Endothelial cell of umbilical vein (primary cell): ENCODE measurements around the gene FNDC8. TPM values are rescaled to one million over a fixed set of nuclear protein-coding genes. Genes with fewer than 3 reads are reported as not detected.

ENCODE experiments used
- BruUV-seq: library from RNA; stranded (reverse); fragments of 400-500 nt; replicated peaks from 2 replicates; lab custom pipeline; 2021; lab: Mats Ljungman, UMichigan
- CTCF ChIA-PET: fragments of 300-600, 350-600 bp; sonication (Branson Sonifier 250); formaldehyde crosslinking; loops from one replicate; lab custom pipeline; 2021; ENCODE audit warnings: antibody characterized with exemption, inconsistent platforms; lab: Charles Lee
- POLR2A ChIA-PET: fragments of 300-600, 350-600 bp; sonication (Branson Sonifier 250); formaldehyde crosslinking; loops from one replicate; lab custom pipeline; 2021; ENCODE audit warnings: antibody characterized with exemption, inconsistent platforms; lab: Charles Lee
- DNase-seq: peaks from one replicate; pipeline ENCODE4 v3.0.0-alpha.2; 2011; ENCODE audit warnings: low read depth, low spot score
- FAIRE-seq: peaks from 2 replicates; lab custom pipeline; 2011; peaks lifted over from hg19 to GRCh38; lab: Jason Lieb, UNC
- H2AFZ ChIP-seq: 2 replicates; pipeline ENCODE4 v1.6.0; 2012; ENCODE audit warnings: low read depth, low read length, control low read depth, inconsistent platforms
- H3K27ac ChIP-seq: 2 replicates; pipeline ENCODE4 v1.5.1; 2011; ENCODE audit warnings: low read depth, mild to moderate bottlenecking, control low read depth, low read length, moderate library complexity; ENCODE audit not compliant: insufficient read depth
- H3K27me3 ChIP-seq, 2 experiments: 2 replicates each; pipeline versions ENCODE4 v1.6.0 to v1.6.1; 2011; ENCODE audit warnings: low read length in 2 of 2, mixed read lengths in 1 of 2; ENCODE audit not compliant: control insufficient read depth in 2 of 2, insufficient read depth in 2 of 2
- H3K36me3 ChIP-seq, 2 experiments: 2 replicates in 1 of 2; 3 replicates in 1 of 2; pipeline ENCODE4 v1.5.1; 2011; ENCODE audit warnings: low read length in 2 of 2, mild to moderate bottlenecking in 1 of 2, moderate library complexity in 1 of 2; ENCODE audit not compliant: control insufficient read depth in 2 of 2, insufficient read depth in 2 of 2; ENCODE audit errors: extremely low read depth in 1 of 2
- H3K4me1 ChIP-seq: 3 replicates; pipeline ENCODE4 v1.5.1; 2011; ENCODE audit warnings: mild to moderate bottlenecking, low read length; ENCODE audit not compliant: control insufficient read depth, insufficient read depth; ENCODE audit errors: extremely low read depth
- H3K4me2 ChIP-seq: 2 replicates; pipeline ENCODE4 v1.6.1; 2011; ENCODE audit warnings: low read length, control low read depth, mixed read lengths; ENCODE audit not compliant: insufficient read depth
- H3K4me3 ChIP-seq, 3 experiments: fragments of 200-600 bp in 1 of 3; sonication (generic), shearing (Covaris generic) in 1 of 3; replicated peaks in 1 of 3; 2 replicates each; pipeline ENCODE4 v1.5.1; 2011 to 2016; ENCODE audit warnings: control low read depth in 3 of 3, low read length in 3 of 3, mild to moderate bottlenecking in 2 of 3, inconsistent platforms in 1 of 3, low read depth in 1 of 3, moderate library complexity in 1 of 3; ENCODE audit not compliant: insufficient read depth in 1 of 3
- H3K79me2 ChIP-seq: 2 replicates; pipeline ENCODE4 v1.6.0; 2012; ENCODE audit warnings: low read length, inconsistent platforms; ENCODE audit not compliant: control insufficient read depth, insufficient read depth
- H3K9ac ChIP-seq: replicated peaks from 2 replicates; pipeline ENCODE3; 2011; ENCODE audit warnings: low read length, control low read depth; ENCODE audit not compliant: insufficient read depth; ENCODE audit errors: extremely low read depth
- H3K9me1 ChIP-seq: replicated peaks from 3 replicates; pipeline ENCODE4 v1.6.0; 2011; ENCODE audit warnings: mild to moderate bottlenecking, low read length; ENCODE audit not compliant: control insufficient read depth, insufficient read depth; ENCODE audit errors: extremely low read depth
- H3K9me3 ChIP-seq: replicated peaks from 2 replicates; pipeline ENCODE4 v1.5.1; 2012; ENCODE audit warnings: low read length, inconsistent platforms; ENCODE audit not compliant: control insufficient read depth, insufficient read depth
- H4K20me1 ChIP-seq: replicated peaks from 2 replicates; pipeline ENCODE3; 2011; ENCODE audit warnings: mild to moderate bottlenecking, low read length; ENCODE audit not compliant: control insufficient read depth, insufficient read depth; ENCODE audit errors: extremely low read depth
- CTCF ChIP-seq, 2 donors: IDR thresholded peaks; 1 replicate in 1 of 2; 2 replicates in 1 of 2; pipeline ENCODE4 v1.5.1; 2011; ENCODE audit warnings: low read length in 2 of 2, mild to moderate bottlenecking in 2 of 2, moderate library complexity in 2 of 2, control low read depth in 1 of 2, inconsistent platforms in 1 of 2, low read depth in 1 of 2; ENCODE audit not compliant: insufficient read depth in 1 of 2; ENCODE audit errors: extremely low read depth in 1 of 2
- EZH2 ChIP-seq: IDR thresholded peaks from 2 replicates; pipeline ENCODE4 v1.6.1; 2012; ENCODE audit warnings: borderline replicate concordance, low read depth, mild to moderate bottlenecking, moderate library complexity, low read length, inconsistent platforms; ENCODE audit not compliant: severe bottlenecking
- GATA2 ChIP-seq: IDR thresholded peaks from 2 replicates; pipeline ENCODE4 v1.7.0; 2011; ENCODE audit warnings: low read depth, mild to moderate bottlenecking, moderate library complexity, mixed read lengths, low read length; ENCODE audit not compliant: insufficient read length, insufficient read depth
- JUN ChIP-seq: IDR thresholded peaks from 2 replicates; pipeline ENCODE4 v1.6.1; 2011; ENCODE audit warnings: borderline replicate concordance, low read depth; ENCODE audit not compliant: insufficient read length, insufficient read depth
- MAX ChIP-seq: IDR thresholded peaks from 2 replicates; pipeline ENCODE4 v1.6.1; 2011; ENCODE audit not compliant: insufficient read depth, insufficient read length
- MYC ChIP-seq: IDR thresholded peaks from one replicate; pipeline ENCODE4 v1.6.1; 2011; ENCODE audit warnings: mild to moderate bottlenecking, low read depth, low read length
- POLR2AphosphoS5 ChIP-seq: IDR thresholded peaks from 2 replicates; pipeline ENCODE4 v1.6.1; 2012; ENCODE audit warnings: low read depth, mild to moderate bottlenecking, control low read depth, low read length, moderate library complexity; ENCODE audit not compliant: insufficient read depth
- dilution Hi-C: fragments of 300-500 bp; cut with MboI; formaldehyde crosslinking; loops from one replicate; pipeline ENCODE4 v1.15.0; 2019; ENCODE audit warnings: low sequenced_read_pairs; ENCODE audit not compliant: extremely low pct_ligation_motif_present
- intact Hi-C: fragments of 100-400 bp; cut with micrococcal nuclease; formaldehyde crosslinking; loops from one replicate; pipeline ENCODE4 v1.10.0; 2022
- polyA plus RNA-seq, 4 experiments: library from polyadenylated mRNA; depleted of rRNA in 3 of 4; stranded (reverse) in 3 of 4; unstranded in 1 of 4; fragments of >200 nt; gene quantifications; 2 replicates each; pipeline versions ENCODE4 v1.2.1 to v1.2.3, GENCODE V29; 2011 to 2012; ENCODE audit warnings: missing spikeins in 1 of 4
- total RNA-seq: library from RNA; stranded (reverse); gene quantifications from 2 replicates; pipeline ENCODE4 v1.2.3, GENCODE V29; 2021

FNDC8 gene
- total and polyA plus RNA-seq, 2 donors (not counting 3 experiments of a cell fraction or from before 2014, with no cell fraction given), result not detected

- TF ChIP-seq MAX, result no peak
- TF ChIP-seq POLR2AphosphoS5, result no peak
- TF ChIP-seq JUN, result no peak
- Histone ChIP-seq H3K4me2 (no peak overlapping the region), H3K79me2 (no peaks in the 10 kb centered on the region), H2AFZ (no peak overlapping the region), H3K36me3 (peaks cover 16 to 49% of the 10 kb centered on the region in 2 experiments), H3K9me3 (no peaks in the 10 kb centered on the region), H3K4me3 (no peak overlapping the region), H3K27me3 (no peaks in the 10 kb centered on the region), H4K20me1 (no peaks in the 10 kb centered on the region), H3K27ac (no peak overlapping the region), H3K9me1 (no peaks in the 10 kb centered on the region), H3K4me1 (no peaks in the 10 kb centered on the region), H3K9ac (no peak overlapping the region)
- DNase-seq (no peak), FAIRE-seq (no peak)
- dilution Hi-C loops (no loop called here), intact Hi-C loops (no loop called here)
- CTCF ChIA-PET, result no interaction called here
- POLR2A ChIA-PET, result no interaction called here
- BruUV-seq, result no TSS peak
Measured at GRCh38 chr17:35132816-35133550, 11.6 kb downstream of the FNDC8 start.

- no peak overlapping the region for H2AFZ ChIP-seq
- no peak overlapping the region for H3K4me3 ChIP-seq
- H3K9me1 ChIP-seq, result no peaks in the 10 kb centered on the region
- BruUV-seq, result no TSS peak
- H3K27ac ChIP-seq, result no peak overlapping the region
- peaks cover 5% of the 10 kb centered on the region for H3K79me2 ChIP-seq
- no peaks in the 10 kb centered on the region for H3K4me1 ChIP-seq
- peaks cover 20 to 51% of the 10 kb centered on the region in 2 experiments for H3K36me3 ChIP-seq
- no peak overlapping the region for H3K4me2 ChIP-seq
- ChIA-PET CTCF (no interaction called here), POLR2A (no interaction called here)
- no peak overlapping the region for H3K9ac ChIP-seq
- H4K20me1 ChIP-seq, result no peaks in the 10 kb centered on the region
- intact Hi-C loops (no loop called here), dilution Hi-C loops (no loop called here)
- FAIRE-seq, result no peak
- no peak for DNase-seq
- H3K9me3 ChIP-seq, result no peaks in the 10 kb centered on the region
- TF ChIP-seq POLR2AphosphoS5 (no peak), CTCF (IDR thresholded peaks at IDR 0.05; ENCODE audit: extremely low read depth in 1 of 2, insufficient read depth in 1 of 2, low read depth in 1 of 2, low read length in 2 of 2) (no peak), GATA2 (no peak), MYC (no peak), MAX (no peak), EZH2 (no peak)
- no peaks in the 10 kb centered on the region for H3K27me3 ChIP-seq
Measured at GRCh38 chr17:35135322-35135721, 13.9 kb downstream of the FNDC8 start.
